Uterus (tissue), 4 donors: Measurements from ENCODE around the gene VWA8. TPM values are rescaled to one million over a fixed set of nuclear protein-coding genes. Genes with fewer than 3 reads are reported as not detected.

ENCODE experiments used
- DNase-seq, 2 donors: peaks; one replicate each; pipeline ENCODE4 v3.0.0-alpha.2; 2019 to 2020
- H3K27ac ChIP-seq, 2 donors: fragments of 200-600 bp; sonication (generic); 1 replicate in 1 of 2; 2 replicates in 1 of 2; pipeline ENCODE4 v1.5.1; 2016 to 2018
- H3K27me3 ChIP-seq, 2 donors: fragments of 200-600 bp; sonication (generic); one replicate each; pipeline ENCODE4 v1.5.1; 2018 to 2019; ENCODE audit warnings: control low read depth in 1 of 2
- H3K36me3 ChIP-seq, 2 donors: fragments of 200-600 bp; sonication (generic); one replicate each; pipeline ENCODE4 v1.5.1; 2019; ENCODE audit warnings: control low read depth in 1 of 2
- H3K4me1 ChIP-seq, 2 donors: fragments of 200-600 bp; sonication (generic); one replicate each; pipeline ENCODE4 v1.5.1; 2018 to 2019; ENCODE audit warnings: control low read depth in 1 of 2
- H3K4me3 ChIP-seq, 2 donors: fragments of 200-600 bp; sonication (generic); 1 replicate in 1 of 2; 2 replicates in 1 of 2; pipeline ENCODE4 v1.5.1; 2018 to 2019; ENCODE audit warnings: mild to moderate bottlenecking in 1 of 2
- H3K9me3 ChIP-seq, 2 donors: fragments of 200-600 bp; sonication (generic); one replicate each; pipeline ENCODE4 v1.5.1; 2019; ENCODE audit warnings: control low read depth in 1 of 2
- CTCF ChIP-seq, 4 experiments: fragments of 200-600 bp in 2 of 4; fragments of 450-650 bp in 2 of 4; sonication (generic) in 2 of 4; IDR thresholded peaks; one replicate each; pipeline ENCODE4 v1.5.1; 2016 to 2019; ENCODE audit warnings: antibody characterized with exemption in 4 of 4, mild to moderate bottlenecking in 2 of 4, moderate library complexity in 1 of 4
- POLR2A ChIP-seq, 2 donors: fragments of 450-650 bp; IDR thresholded peaks; one replicate each; pipeline ENCODE4 v1.6.1; 2016; ENCODE audit warnings: antibody characterized with exemption in 2 of 2, mild to moderate bottlenecking in 1 of 2, moderate library complexity in 1 of 2
- intact Hi-C: fragments of 100-400 bp; cut with DNase I; formaldehyde crosslinking; loops from one replicate; pipeline ENCODE4 v1.15.1; 2023; ENCODE audit warnings: low total_unique reads
- total RNA-seq, 4 donors: library from RNA; depleted of rRNA in 3 of 4; stranded (reverse); fragments of >200 nt in 3 of 4; gene quantifications; one replicate each; pipeline versions ENCODE4 v1.1.0 to v1.2.4, GENCODE V29; 2014 to 2023
- donor health status: DM: yes; HTN: yes; CAD: no.

The VWA8 gene
- total RNA-seq, 4 donors from 2014 or later = 25.6 to 59.7 (median 37.5) TPM

- no peak for DNase-seq
- no peaks in the 10 kb centered on the region for H3K4me1 ChIP-seq
- no peaks in the 10 kb centered on the region for H3K27me3 ChIP-seq
- no peak overlapping the region for H3K27ac ChIP-seq
- no peaks in the 10 kb centered on the region for H3K36me3 ChIP-seq
- no peaks in the 10 kb centered on the region for H3K9me3 ChIP-seq
- intact Hi-C loops = no loop called here
- no peak overlapping the region for H3K4me3 ChIP-seq
- TF ChIP-seq POLR2A (IDR thresholded peaks at IDR 0.05) (no peak), CTCF (IDR thresholded peaks at IDR 0.05) (no peak)
Observed at GRCh38 chr13:41823476-41823875, 137.4 kb downstream of the VWA8 start.

- Histone ChIP-seq H3K27ac (no peak overlapping the region), H3K9me3 (no peaks in the 10 kb centered on the region), H3K4me1 (no peaks in the 10 kb centered on the region), H3K4me3 (no peak overlapping the region), H3K27me3 (no peaks in the 10 kb centered on the region), H3K36me3 (no peaks in the 10 kb centered on the region)
- DNase-seq = no peak
- TF ChIP-seq CTCF (IDR thresholded peaks at IDR 0.05) = no peak
- TF ChIP-seq POLR2A (IDR thresholded peaks at IDR 0.05) = no peak
- intact Hi-C loops = no loop called here
Observed at GRCh38 chr13:41822560-41822959, 138.3 kb downstream of the VWA8 start.

- intact Hi-C loops = no loop called here
- Histone ChIP-seq H3K27me3 (no peaks in the 10 kb centered on the region), H3K27ac (no peak overlapping the region), H3K4me1 (no peaks in the 10 kb centered on the region), H3K4me3 (no peak overlapping the region), H3K9me3 (no peaks in the 10 kb centered on the region), H3K36me3 (no peaks in the 10 kb centered on the region)
- TF ChIP-seq CTCF (IDR thresholded peaks at IDR 0.05) (no peak), POLR2A (IDR thresholded peaks at IDR 0.05) (no peak)
- DNase-seq = no peak
Observed at GRCh38 chr13:41821238-41821594, 139.7 kb downstream of the VWA8 start.

- intact Hi-C loops = no loop called here
- no peaks in the 10 kb centered on the region for H3K27me3 ChIP-seq
- H3K27ac ChIP-seq = no peak overlapping the region
- no peaks in the 10 kb centered on the region for H3K9me3 ChIP-seq
- DNase-seq = no peak
- TF ChIP-seq POLR2A (IDR thresholded peaks at IDR 0.05) = no peak
- TF ChIP-seq CTCF (IDR thresholded peaks at IDR 0.05) = no peak
- no peaks in the 10 kb centered on the region for H3K36me3 ChIP-seq
- H3K4me3 ChIP-seq = no peak overlapping the region
- H3K4me1 ChIP-seq = no peaks in the 10 kb centered on the region
Observed at GRCh38 chr13:41820581-41821237, 140.2 kb downstream of the VWA8 start.

- DNase-seq = no peak
- Histone ChIP-seq H3K4me3 (no peak overlapping the region), H3K9me3 (no peaks in the 10 kb centered on the region), H3K4me1 (no peaks in the 10 kb centered on the region), H3K27ac (no peak overlapping the region), H3K27me3 (no peaks in the 10 kb centered on the region), H3K36me3 (no peaks in the 10 kb centered on the region)
- TF ChIP-seq CTCF (IDR thresholded peaks at IDR 0.05) (no peak), POLR2A (IDR thresholded peaks at IDR 0.05) (no peak)
- intact Hi-C loops = no loop called here
Observed at GRCh38 chr13:41816057-41816456, 144.9 kb downstream of the VWA8 start.
